Psoas muscle (tissue), 8 donors: Measurements from ENCODE around the gene LRRC8B. TPM values are rescaled to one million over a fixed set of nuclear protein-coding genes. Genes with fewer than 3 reads are reported as not detected.
"Not testable (repeated sequence)": the region's sequence is repeated elsewhere in the genome, so short reads cannot be mapped to it uniquely, and the experiment has no call there.

Experiments used
- ATAC-seq, 4 donors: fragments of 200-7000 bp; cut with Tn5 transposase; one replicate each; pipeline ENCODE4 v1.9.1; 2020; ENCODE audit warnings: moderate library complexity in 3 of 4, mild to moderate bottlenecking in 2 of 4
- DNase-seq, 2 donors: peaks; one replicate each; pipeline ENCODE4 v3.0.0-alpha.2; 2020
- H3K27ac ChIP-seq: fragments of 200-600 bp; one replicate; pipeline ENCODE4 v1.8.0; 2022
- H3K27me3 ChIP-seq, 3 donors: fragments of 200-600 bp in 1 of 3; one replicate each; pipeline versions ENCODE4 v1.6.1 to v1.8.0; 2013 to 2022; ENCODE audit warnings: low read length in 2 of 3, mild to moderate bottlenecking in 2 of 3, moderate library complexity in 1 of 3; ENCODE audit not compliant: insufficient read depth in 3 of 3
- H3K36me3 ChIP-seq, 2 donors: fragments of 200-600 bp in 1 of 2; one replicate each; pipeline versions ENCODE4 v1.6.1 to v1.8.0; 2013 to 2022; ENCODE audit warnings: low read depth in 1 of 2, mild to moderate bottlenecking in 1 of 2, moderate library complexity in 1 of 2; ENCODE audit not compliant: insufficient read depth in 1 of 2
- H3K4me1 ChIP-seq: fragments of 200-600 bp; one replicate; pipeline ENCODE4 v1.8.0; 2022
- H3K4me3 ChIP-seq: fragments of 200-600 bp; one replicate; pipeline ENCODE4 v1.8.0; 2022; ENCODE audit warnings: mild to moderate bottlenecking
- H3K9me3 ChIP-seq: fragments of 200-600 bp; one replicate; pipeline ENCODE4 v1.8.0; 2022
- CTCF ChIP-seq: fragments of 200-600 bp; IDR thresholded peaks from one replicate; pipeline ENCODE4 v1.8.0; 2022; ENCODE audit warnings: antibody characterized with exemption
- WGBS, 3 donors: extraction: QIAGEN DNeasy Blood & Tissue Kit; methylation state at CpG; one replicate each; pipeline versions ENCODE4 v1.1.6 to v1.1.7; 2013; 5-methylcytosine and 5-hydroxymethylcytosine counted together
- intact Hi-C, 2 donors: fragments of 100-400 bp; cut with DNase I; formaldehyde crosslinking; loops; one replicate each; pipeline versions ENCODE4 v1.11.0 to v1.14.2; 2022
- polyA plus RNA-seq, 3 donors: library from polyadenylated mRNA; stranded (reverse); fragments of 200-250 nt; gene quantifications; one replicate each; pipeline ENCODE4 v1.2.3, GENCODE V29; 2013
- total RNA-seq, 4 donors: library from RNA; stranded (reverse); fragmentation: NEBNext Ultra II Directional in 2 of 4; extraction: Animal tissue kit (Norgen Biotek cat#: 25700) in 2 of 4; gene quantifications; one replicate each; pipeline versions ENCODE4 v1.2.1 to v1.2.4, GENCODE V29; 2021 to 2023
- donor health status: healthy with polysubstance abuse.
- donor health status: DM: no; HTN: no; CAD: no; lungs with moderate emphysema.
- donor health status: Bipolar disorder and iron deficiency.
- donor health status: healthy.
- donor health status: DM: yes; HTN: yes; CAD: no.
- donor health status: DM: no; HTN: no; CAD: no.
- donor health status: DM: no; HTN: no; CAD: no.
- donor health status: DM: yes; HTN: yes; CAD: no.

The LRRC8B gene
- total and polyA plus RNA-seq, 7 donors = 2.7 to 21.6 (median 10.3) TPM

GRCh38 chr1:89512996-89513720 is 11.5 kb upstream of the LRRC8B start:
- WGBS, 3 donors = 78 to 83% (median 80%) methylated on average over 1 of the region's 1 CpG
- intact Hi-C loops = no loop called here

GRCh38 chr1:89516055-89516454 is 8.6 kb upstream of the LRRC8B start:
- intact Hi-C loops = loop anchor here in 1 of 2 donors (5.0 kb wide), 1 partner anchor 81 kb away; no protein-coding TSS in a partner anchor

More at GRCh38 chr1:89512996-89513720, 11.5 kb upstream of the LRRC8B start:
- ATAC-seq (no peak), DNase-seq (no peak)
- H3K4me3 ChIP-seq = no peak overlapping the region
- H3K27ac ChIP-seq = no peak overlapping the region
- no peaks in the 10 kb centered on the region for H3K36me3 ChIP-seq
- H3K4me1 ChIP-seq = peaks cover 13% of the 10 kb centered on the region
- TF ChIP-seq CTCF = no peak
- H3K27me3 ChIP-seq = peaks cover 0 to 3% (median 1%) of the 10 kb centered on the region in 3 donors
- peaks cover 10% of the 10 kb centered on the region for H3K9me3 ChIP-seq

GRCh38 chr1:89518221-89518631 is 6.4 kb upstream of the LRRC8B start:
- Histone ChIP-seq H3K27ac (peak overlapping the region; percentile 2), H3K4me3 (no peak overlapping the region), H3K4me1 (peaks cover 13% of the 10 kb centered on the region), H3K9me3 (no peaks in the 10 kb centered on the region), H3K27me3 (peaks cover 0 to 3% (median 1%) of the 10 kb centered on the region in 3 donors), H3K36me3 (no peaks in the 10 kb centered on the region)
- 46 to 59% (median 58%) methylated on average over 3 of the region's 3 CpGs for WGBS, 3 donors
- ATAC-seq (peak in 2 of 4 donors; percentile 33 to 41), DNase-seq (no peak)
- TF ChIP-seq CTCF = no peak
- intact Hi-C loops = loop anchor here in 1 of 2 donors (5.0 kb wide), 1 partner anchor 79 kb away; no protein-coding TSS in a partner anchor

More at GRCh38 chr1:89516055-89516454, 8.6 kb upstream of the LRRC8B start:
- Histone ChIP-seq H3K9me3 (peaks cover 1% of the 10 kb centered on the region), H3K4me3 (no peak overlapping the region), H3K27ac (peak overlapping the region; percentile 61), H3K4me1 (peaks cover 13% of the 10 kb centered on the region), H3K27me3 (peaks cover 0 to 3% (median 1%) of the 10 kb centered on the region in 3 donors), H3K36me3 (no peaks in the 10 kb centered on the region)
- ATAC-seq (peak; percentile 97 to 99 (median 98)), DNase-seq (peak in 1 of 2 donors; percentile 22)
- 55 to 76% (median 68%) methylated on average over 4 of the region's 4 CpGs for WGBS, 3 donors
- no peak for TF ChIP-seq CTCF

- ATAC-seq = no peak
- no peak overlapping the region for H3K4me3 ChIP-seq
- DNase-seq = no peak
- peak; percentile 51 for TF ChIP-seq CTCF
- no peak overlapping the region for H3K27ac ChIP-seq
- H3K36me3 ChIP-seq = no peaks in the 10 kb centered on the region
- no peaks in the 10 kb centered on the region for H3K9me3 ChIP-seq
- no peaks in the 10 kb centered on the region for H3K27me3 ChIP-seq
- H3K4me1 ChIP-seq = peaks cover 16% of the 10 kb centered on the region
- intact Hi-C loops = loop anchor here (5.0 to 10.0 kb wide), 3 partner anchors 37 to 77 kb away; no protein-coding TSS in a partner anchor
- 90 to 98% (median 95%) methylated on average over 1 of the region's 1 CpG for WGBS, 3 donors
Observed at GRCh38 chr1:89519779-89520358, 4.8 kb upstream of the LRRC8B start.

GRCh38 chr1:89521977-89522376 is 2.7 kb upstream of the LRRC8B start:
- not testable (repeated sequence) for ATAC-seq, H3K27ac ChIP-seq, DNase-seq, H3K27me3 ChIP-seq, H3K9me3 ChIP-seq, H3K4me3 ChIP-seq, H3K36me3 ChIP-seq
- peaks cover 11% of the 10 kb centered on the region for H3K4me1 ChIP-seq
- WGBS, 3 donors = 95 to 99% (median 97%) methylated on average over 4 of the region's 6 CpGs
- intact Hi-C loops = loop anchor here (5.0 to 10.0 kb wide), 2 partner anchors 35 to 53 kb away; no protein-coding TSS in a partner anchor
